GM12878 (cell line): Measurements from ENCODE around the gene EML5. TPM values are rescaled to one million over a fixed set of nuclear protein-coding genes. Genes with fewer than 3 reads are reported as not detected.
A peak's percentile ranks its signal among the peaks of the same experiment; 100 is the strongest.

ENCODE experiments used
- CREB1 ChIP-seq: IDR thresholded peaks from 2 replicates; pipeline ENCODE4 v1.6.1; 2012; ENCODE audit warnings: low read depth, mild to moderate bottlenecking, inconsistent platforms
- EGR1 ChIP-seq, 2 experiments: IDR thresholded peaks; 1 replicate in 1 of 2; 2 replicates in 1 of 2; pipeline ENCODE4 v1.6.1; 2011 to 2012; ENCODE audit warnings: low read depth in 2 of 2, low read length in 2 of 2, borderline replicate concordance in 1 of 2, mild to moderate bottlenecking in 1 of 2, moderate library complexity in 1 of 2
- ETV6 ChIP-seq, 2 experiments: fragments of 450-650 bp in 1 of 2; IDR thresholded peaks in 1 of 2; conservative IDR thresholded peaks in 1 of 2; 2 replicates each; pipeline ENCODE4 v1.6.1; 2014; ENCODE audit warnings: antibody characterized with exemption in 1 of 2, borderline replicate concordance in 1 of 2, low read depth in 1 of 2, mild to moderate bottlenecking in 1 of 2, moderate library complexity in 1 of 2
- IKZF2 ChIP-seq, 2 experiments: fragments of 450-650 bp; IDR thresholded peaks; 2 replicates each; pipeline ENCODE4 v1.6.1; 2017; ENCODE audit warnings: mild to moderate bottlenecking in 2 of 2, moderate library complexity in 2 of 2
- JUNB ChIP-seq: IDR thresholded peaks from 2 replicates; pipeline ENCODE4 v1.6.1; 2016; ENCODE audit warnings: antibody characterized with exemption, mild to moderate bottlenecking
- KAT2A ChIP-seq: conservative IDR thresholded peaks from 2 replicates; pipeline ENCODE4 v1.6.1; 2011; ENCODE audit warnings: low read depth, low read length; ENCODE audit not compliant: control insufficient read depth
- KLF5 ChIP-seq: fragments of 450-650 bp; IDR thresholded peaks from 2 replicates; pipeline ENCODE4 v1.6.1; 2014; ENCODE audit warnings: mild to moderate bottlenecking; ENCODE audit not compliant: partially characterized antibody
- MTA2 ChIP-seq: fragments of 450-650 bp; IDR thresholded peaks from 2 replicates; pipeline ENCODE4 v1.6.1; 2016; ENCODE audit warnings: low read depth, mild to moderate bottlenecking, moderate library complexity
- NFYA ChIP-seq: IDR thresholded peaks from 2 replicates; pipeline ENCODE4 v1.6.1; 2011; ENCODE audit warnings: low read depth, mild to moderate bottlenecking, low read length, improper control_type of control experiment, borderline replicate concordance
- NFYB ChIP-seq: IDR thresholded peaks from 2 replicates; pipeline ENCODE4 v1.6.1; 2011; ENCODE audit warnings: low read depth, mild to moderate bottlenecking, low read length, improper control_type of control experiment, moderate library complexity; ENCODE audit not compliant: insufficient read depth
- NR2C1 ChIP-seq: fragments of 450-650 bp; IDR thresholded peaks from 2 replicates; pipeline ENCODE4 v1.6.1; 2017; ENCODE audit warnings: antibody characterized with exemption, mild to moderate bottlenecking, moderate library complexity
- NR2C2 ChIP-seq: IDR thresholded peaks from 2 replicates; pipeline ENCODE4 v1.6.1; 2011; ENCODE audit warnings: borderline replicate concordance, low read depth; ENCODE audit not compliant: control insufficient read depth, insufficient read length
- NR2F1 ChIP-seq: fragments of 450-650 bp; conservative IDR thresholded peaks from 2 replicates; pipeline ENCODE4 v1.6.1; 2017; ENCODE audit warnings: mild to moderate bottlenecking
- POLR2A ChIP-seq: IDR thresholded peaks from 2 replicates; pipeline ENCODE4 v1.6.1; 2011; ENCODE audit warnings: low read depth, mild to moderate bottlenecking, low read length
- RAD21 ChIP-seq: IDR thresholded peaks from 2 replicates; pipeline ENCODE4 v1.6.1; 2011; ENCODE audit warnings: mild to moderate bottlenecking, low read depth, low read length, moderate library complexity; ENCODE audit not compliant: insufficient read depth
- RAD51 ChIP-seq: fragments of 450-650 bp; IDR thresholded peaks from 2 replicates; pipeline ENCODE4 v1.6.1; 2016; ENCODE audit warnings: moderate library complexity, mild to moderate bottlenecking, inconsistent platforms
- RBBP5 ChIP-seq: fragments of 200-600 bp; sonication (generic); conservative IDR thresholded peaks from 2 replicates; pipeline ENCODE4 v1.6.1; 2016
- SMAD1 ChIP-seq: fragments of 450-650 bp; IDR thresholded peaks from 2 replicates; pipeline ENCODE4 v1.6.1; 2018; ENCODE audit warnings: mild to moderate bottlenecking, low read depth; ENCODE audit not compliant: partially characterized antibody
- SMC3 ChIP-seq: IDR thresholded peaks from 2 replicates; pipeline ENCODE4 v1.6.1; 2011; ENCODE audit warnings: low read length, improper control_type of control experiment, borderline replicate concordance
- SREBF2 ChIP-seq: IDR thresholded peaks from 2 replicates; pipeline ENCODE4 v1.6.1; 2012; ENCODE audit warnings: mild to moderate bottlenecking, low read length
- YY1 ChIP-seq: IDR thresholded peaks from 2 replicates; pipeline ENCODE4 v1.6.1; 2011; ENCODE audit warnings: low read depth, mild to moderate bottlenecking, low read length
- ZNF207 ChIP-seq: fragments of 450-650 bp; IDR thresholded peaks from 2 replicates; pipeline ENCODE4 v1.6.1; 2014; ENCODE audit warnings: antibody characterized with exemption, mild to moderate bottlenecking, borderline replicate concordance
- polyA plus RNA-seq, 11 experiments: library from polyadenylated mRNA; depleted of rRNA in 4 of 11; unstranded in 6 of 11; stranded (reverse) in 5 of 11; fragments of >200 nt; fragmentation: Nextera tagmentation in 4 of 11; fragmentation: Illumina TruSeq in 1 of 11; extraction: Ambion mirVana in 4 of 11; extraction: Trizol in 1 of 11; gene quantifications; 1 replicate in 1 of 11; 2 replicates in 10 of 11; pipeline versions ENCODE4 v1.2.1 to v1.2.3, GENCODE V29; 2011 to 2016; ENCODE audit warnings: inconsistent platforms in 2 of 11, missing spikeins in 2 of 11, low read depth in 1 of 11
- total RNA-seq, 4 experiments: library from RNA; depleted of rRNA in 3 of 4; stranded (reverse); fragments of >200 nt in 3 of 4; fragmentation: Illumina TruSeq in 1 of 4; extraction: Trizol in 1 of 4; gene quantifications; 2 replicates each; pipeline versions ENCODE4 v1.2.1 to v1.2.3, GENCODE V29; 2013 to 2021
- TF ChIP-seq, protein P1 (sequence below): IDR thresholded peaks from 2 replicates; pipeline ENCODE4 v1.6.1; 2012; ENCODE audit warnings: improper control_type of control experiment, low read depth, low read length; ENCODE audit not compliant: insufficient replicate concordance
- TF ChIP-seq, protein P2 (sequence below): IDR thresholded peaks from 2 replicates; pipeline ENCODE4 v1.6.1; 2012; ENCODE audit warnings: mild to moderate bottlenecking, low read depth, low read length

EML5 gene
- total and polyA plus RNA-seq, 10 of the 15 experiments (the other 5 are each of a cell fraction or from before 2014, with no cell fraction given): 0.08 to 0.35 (median 0.22) TPM; not detected in 1

DNA sequence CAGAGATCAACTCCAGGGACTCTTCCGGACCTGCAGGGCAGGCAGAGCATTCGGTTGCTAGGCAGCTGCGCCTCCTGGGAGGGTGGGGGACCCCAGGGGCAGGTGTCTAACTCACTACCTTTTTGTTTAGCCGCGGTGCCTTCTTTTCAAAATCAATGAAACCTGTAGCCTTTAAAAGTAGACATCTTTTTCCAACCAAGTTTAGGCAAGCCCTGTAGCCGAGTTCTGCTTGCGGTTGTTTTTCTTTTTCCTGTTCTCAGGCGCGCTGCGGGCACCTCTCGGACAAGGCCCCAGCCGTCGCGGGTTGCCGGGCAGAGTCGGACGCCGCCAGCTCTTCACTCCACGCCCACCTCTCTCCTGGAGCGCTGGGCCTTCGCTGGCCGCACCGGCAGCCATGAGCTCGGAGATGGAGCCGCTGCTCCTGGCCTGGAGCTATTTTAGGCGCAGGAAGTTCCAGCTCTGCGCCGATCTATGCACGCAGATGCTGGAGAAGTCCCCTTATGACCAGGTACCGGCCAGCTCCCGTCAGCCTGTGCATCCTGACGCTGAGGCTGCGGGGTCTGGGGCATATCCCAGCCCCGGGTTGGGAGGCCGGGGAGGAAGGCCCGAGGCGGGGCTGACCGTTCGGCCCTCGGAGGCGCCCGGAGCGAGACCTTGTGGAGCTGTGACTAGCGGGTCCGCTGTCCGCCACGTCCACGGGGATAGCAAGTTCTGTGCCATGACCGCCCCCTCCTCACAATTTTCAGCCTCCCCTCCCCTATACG lies 31.7 kb upstream of the EML5 start, which contains the start of gene TTC8 (continued):
- TF ChIP-seq, protein P1, sequence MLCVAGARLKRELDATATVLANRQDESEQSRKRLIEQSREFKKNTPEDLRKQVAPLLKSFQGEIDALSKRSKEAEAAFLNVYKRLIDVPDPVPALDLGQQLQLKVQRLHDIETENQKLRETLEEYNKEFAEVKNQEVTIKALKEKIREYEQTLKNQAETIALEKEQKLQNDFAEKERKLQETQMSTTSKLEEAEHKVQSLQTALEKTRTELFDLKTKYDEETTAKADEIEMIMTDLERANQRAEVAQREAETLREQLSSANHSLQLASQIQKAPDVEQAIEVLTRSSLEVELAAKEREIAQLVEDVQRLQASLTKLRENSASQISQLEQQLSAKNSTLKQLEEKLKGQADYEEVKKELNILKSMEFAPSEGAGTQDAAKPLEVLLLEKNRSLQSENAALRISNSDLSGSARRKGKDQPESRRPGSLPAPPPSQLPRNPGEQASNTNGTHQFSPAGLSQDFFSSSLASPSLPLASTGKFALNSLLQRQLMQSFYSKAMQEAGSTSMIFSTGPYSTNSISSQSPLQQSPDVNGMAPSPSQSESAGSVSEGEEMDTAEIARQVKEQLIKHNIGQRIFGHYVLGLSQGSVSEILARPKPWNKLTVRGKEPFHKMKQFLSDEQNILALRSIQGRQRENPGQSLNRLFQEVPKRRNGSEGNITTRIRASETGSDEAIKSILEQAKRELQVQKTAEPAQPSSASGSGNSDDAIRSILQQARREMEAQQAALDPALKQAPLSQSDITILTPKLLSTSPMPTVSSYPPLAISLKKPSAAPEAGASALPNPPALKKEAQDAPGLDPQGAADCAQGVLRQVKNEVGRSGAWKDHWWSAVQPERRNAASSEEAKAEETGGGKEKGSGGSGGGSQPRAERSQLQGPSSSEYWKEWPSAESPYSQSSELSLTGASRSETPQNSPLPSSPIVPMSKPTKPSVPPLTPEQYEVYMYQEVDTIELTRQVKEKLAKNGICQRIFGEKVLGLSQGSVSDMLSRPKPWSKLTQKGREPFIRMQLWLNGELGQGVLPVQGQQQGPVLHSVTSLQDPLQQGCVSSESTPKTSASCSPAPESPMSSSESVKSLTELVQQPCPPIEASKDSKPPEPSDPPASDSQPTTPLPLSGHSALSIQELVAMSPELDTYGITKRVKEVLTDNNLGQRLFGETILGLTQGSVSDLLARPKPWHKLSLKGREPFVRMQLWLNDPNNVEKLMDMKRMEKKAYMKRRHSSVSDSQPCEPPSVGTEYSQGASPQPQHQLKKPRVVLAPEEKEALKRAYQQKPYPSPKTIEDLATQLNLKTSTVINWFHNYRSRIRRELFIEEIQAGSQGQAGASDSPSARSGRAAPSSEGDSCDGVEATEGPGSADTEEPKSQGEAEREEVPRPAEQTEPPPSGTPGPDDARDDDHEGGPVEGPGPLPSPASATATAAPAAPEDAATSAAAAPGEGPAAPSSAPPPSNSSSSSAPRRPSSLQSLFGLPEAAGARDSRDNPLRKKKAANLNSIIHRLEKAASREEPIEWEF: no peak
- TF ChIP-seq MTA2 (no peak), EGR1 (IDR thresholded peaks at IDR 0.05; ENCODE audit: borderline replicate concordance in 1 of 2, low read depth in 2 of 2, low read length in 2 of 2) (peak in 1 of 2 experiments; percentile 28; a peak in 1 of 3 replicates), RBBP5 (no peak), KLF5 (peak; percentile 60), IKZF2 (IDR thresholded peaks at IDR 0.05) (no peak), NR2F1 (no peak), SREBF2 (no peak), NR2C2 (no peak), YY1 (peak; percentile 89), SMC3 (no peak), CREB1 (peak; percentile 87), NFYB (no peak), JUNB (no peak), RAD51 (no peak), NR2C1 (no peak), ZNF207 (no peak), RAD21 (no peak), ETV6 (conservative IDR thresholded peaks at IDR 0.05 in 1 of 2, IDR thresholded peaks at IDR 0.05 in 1 of 2; ENCODE audit: borderline replicate concordance in 1 of 2, low read depth in 1 of 2) (no peak), POLR2A (peak; percentile 82), NFYA (no peak), KAT2A (no peak), SMAD1 (no peak)
- TF ChIP-seq, protein P2, sequence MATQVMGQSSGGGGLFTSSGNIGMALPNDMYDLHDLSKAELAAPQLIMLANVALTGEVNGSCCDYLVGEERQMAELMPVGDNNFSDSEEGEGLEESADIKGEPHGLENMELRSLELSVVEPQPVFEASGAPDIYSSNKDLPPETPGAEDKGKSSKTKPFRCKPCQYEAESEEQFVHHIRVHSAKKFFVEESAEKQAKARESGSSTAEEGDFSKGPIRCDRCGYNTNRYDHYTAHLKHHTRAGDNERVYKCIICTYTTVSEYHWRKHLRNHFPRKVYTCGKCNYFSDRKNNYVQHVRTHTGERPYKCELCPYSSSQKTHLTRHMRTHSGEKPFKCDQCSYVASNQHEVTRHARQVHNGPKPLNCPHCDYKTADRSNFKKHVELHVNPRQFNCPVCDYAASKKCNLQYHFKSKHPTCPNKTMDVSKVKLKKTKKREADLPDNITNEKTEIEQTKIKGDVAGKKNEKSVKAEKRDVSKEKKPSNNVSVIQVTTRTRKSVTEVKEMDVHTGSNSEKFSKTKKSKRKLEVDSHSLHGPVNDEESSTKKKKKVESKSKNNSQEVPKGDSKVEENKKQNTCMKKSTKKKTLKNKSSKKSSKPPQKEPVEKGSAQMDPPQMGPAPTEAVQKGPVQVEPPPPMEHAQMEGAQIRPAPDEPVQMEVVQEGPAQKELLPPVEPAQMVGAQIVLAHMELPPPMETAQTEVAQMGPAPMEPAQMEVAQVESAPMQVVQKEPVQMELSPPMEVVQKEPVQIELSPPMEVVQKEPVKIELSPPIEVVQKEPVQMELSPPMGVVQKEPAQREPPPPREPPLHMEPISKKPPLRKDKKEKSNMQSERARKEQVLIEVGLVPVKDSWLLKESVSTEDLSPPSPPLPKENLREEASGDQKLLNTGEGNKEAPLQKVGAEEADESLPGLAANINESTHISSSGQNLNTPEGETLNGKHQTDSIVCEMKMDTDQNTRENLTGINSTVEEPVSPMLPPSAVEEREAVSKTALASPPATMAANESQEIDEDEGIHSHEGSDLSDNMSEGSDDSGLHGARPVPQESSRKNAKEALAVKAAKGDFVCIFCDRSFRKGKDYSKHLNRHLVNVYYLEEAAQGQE: no peak
